Activated CD8-positive, alpha-beta memory T cell treated with anti-CD3 and anti-CD28 coated beads for 24 hours (primary cell): ENCODE measurements around the gene FRMD3.

Experiments
- DNase-seq: peaks from one replicate; pipeline ENCODE4 v3.0.0-alpha.2; 2020

The FRMD3 gene

GRCh38 chr9:83538172-83538889, at the start of gene FRMD3:
TSS of gene FRMD3 (minus strand) at chr9:83538401. CDS start at chr9:83538231, 170 bp downstream.
- no peak for DNase-seq

GRCh38 chr9:83584995-83585394, 46.8 kb upstream of the FRMD3 start:
- DNase-seq: no peak

- no peak for DNase-seq
These were observed 45.2 kb upstream of the FRMD3 start for GRCh38 chr9:83583151-83584014.

GRCh38 chr9:83582029-83582428, 43.8 kb upstream of the FRMD3 start:
- DNase-seq: no peak

- DNase-seq: no peak
These were observed 36.3 kb upstream of the FRMD3 start for GRCh38 chr9:83574482-83574881.

- DNase-seq: no peak
These were observed 34.3 kb upstream of the FRMD3 start for GRCh38 chr9:83572524-83572923.

- DNase-seq: no peak
These were observed 32.2 kb upstream of the FRMD3 start for GRCh38 chr9:83570359-83570758.

- DNase-seq: no peak
These were observed 31.1 kb upstream of the FRMD3 start for GRCh38 chr9:83569326-83569725.

- no peak for DNase-seq
These were observed 25.2 kb upstream of the FRMD3 start for GRCh38 chr9:83563360-83563759.

- DNase-seq: no peak
These were observed 22.1 kb upstream of the FRMD3 start for GRCh38 chr9:83560169-83560826.

- DNase-seq: no peak
These were observed 19.6 kb upstream of the FRMD3 start for GRCh38 chr9:83557771-83558170.

GRCh38 chr9:83557317-83557716, 19.1 kb upstream of the FRMD3 start:
- DNase-seq: no peak

- no peak for DNase-seq
These were observed 16.1 kb upstream of the FRMD3 start for GRCh38 chr9:83554278-83554677.

GRCh38 chr9:83544002-83544698, 5.9 kb upstream of the FRMD3 start:
- no peak for DNase-seq

- DNase-seq: no peak
These were observed 663 bp upstream of the FRMD3 start for GRCh38 chr9:83538890-83539238.

- no peak for DNase-seq
These were observed 650 bp downstream of the FRMD3 start for GRCh38 chr9:83537331-83538171.

- no peak for DNase-seq
These were observed 1.9 kb downstream of the FRMD3 start for GRCh38 chr9:83536332-83536731.

GRCh38 chr9:83535736-83536135, 2.5 kb downstream of the FRMD3 start:
- DNase-seq: no peak

GRCh38 chr9:83533296-83533695, 4.9 kb downstream of the FRMD3 start:
- DNase-seq: no peak

GRCh38 chr9:83526901-83527300, 11.3 kb downstream of the FRMD3 start:
- no peak for DNase-seq

GRCh38 chr9:83526211-83526610, 12.0 kb downstream of the FRMD3 start:
- DNase-seq: no peak

- DNase-seq: no peak
These were observed 14.5 kb downstream of the FRMD3 start for GRCh38 chr9:83523684-83524083.
